ENCODE data around the gene ULK2. TPM values are rescaled to one million over a fixed set of nuclear protein-coding genes. Genes with fewer than 3 reads are reported as not detected.
A peak's percentile ranks its signal among the peaks of the same experiment; 100 is the strongest.
"Not testable (repeated sequence)": the region's sequence is repeated elsewhere in the genome, so short reads cannot be mapped to it uniquely, and the experiment has no call there.

The ULK2 gene
- 10 to 100 TPM; 14.4 to 17.2 TPM for total RNA-seq

- ChIA-PET POLR2A (interaction anchor here (0.6 to 3.0 kb wide), 13 partner anchors 7 to 489 kb away, joined by 3 to 25 read pairs (median 3); partner anchors contain the start of genes AKAP10 and MAPK7), CTCF (interaction anchor here (1.1 to 1.7 kb wide), 4 partner anchors 9 to 71 kb away, joined by 3 to 4 read pairs (median 3); no protein-coding TSS in a partner anchor)
- H3K4me3 Mint-ChIP-seq: peak within 1 kb of the TSS; percentile 81
- H3K27ac Mint-ChIP-seq: peak within 1 kb of the TSS; percentile 69
- peaks cover 9% of the 10 kb centered on the region for H3K36me3 Mint-ChIP-seq (ENCODE audit: low read depth)
- no peaks in the 10 kb centered on the region for H3K27me3 Mint-ChIP-seq
- no peaks in the 10 kb centered on the region for H3K9me3 Mint-ChIP-seq
- H3K4me1 Mint-ChIP-seq: peaks cover 17% of the 10 kb centered on the region
- DNase-seq: peak; percentile 56
Measured at GRCh38 chr17:19867329-19868078, at the start of gene ULK2. Gene ULK2, minus strand, starts transcription at chr17:19867936. Its CDS starts 519 bp downstream, at chr17:19867417.

- ChIA-PET CTCF (interaction anchor here (0.8 kb wide), 1 partner anchor 12 kb away, joined by 4 read pairs; no protein-coding TSS in a partner anchor), POLR2A (no interaction called here)
- peaks cover 62% of the 10 kb centered on the region for H3K36me3 Mint-ChIP-seq (ENCODE audit: low read depth)
- DNase-seq: no peak
- no peaks in the 10 kb centered on the region for H3K9me3 Mint-ChIP-seq
- H3K4me1 Mint-ChIP-seq: peaks cover 6% of the 10 kb centered on the region
- H3K4me3 Mint-ChIP-seq: no peak overlapping the region
- no peaks in the 10 kb centered on the region for H3K27me3 Mint-ChIP-seq
- H3K27ac Mint-ChIP-seq: no peak overlapping the region
Measured at GRCh38 chr17:19915245-19915978, 47.7 kb upstream of the ULK2 start.

GRCh38 chr17:19911033-19911432 lies 43.3 kb upstream of the ULK2 start:
- ChIA-PET CTCF (no interaction called here), POLR2A (interaction anchor here (1.1 to 1.8 kb wide), 2 partner anchors 11 to 43 kb away, joined by 3 to 5 read pairs; partner anchors contain the start of gene ULK2)
- Mint-ChIP-seq H3K27ac (no peak overlapping the region), H3K27me3 (no peaks in the 10 kb centered on the region), H3K4me3 (no peak overlapping the region), H3K36me3 (ENCODE audit: low read depth) (peaks cover 73% of the 10 kb centered on the region), H3K4me1 (peaks cover 6% of the 10 kb centered on the region), H3K9me3 (no peaks in the 10 kb centered on the region)
- DNase-seq: no peak

- ChIA-PET POLR2A (no interaction called here), CTCF (no interaction called here)
- no peaks in the 10 kb centered on the region for H3K9me3 Mint-ChIP-seq
- H3K36me3 Mint-ChIP-seq (ENCODE audit: low read depth): peaks cover 70% of the 10 kb centered on the region
- H3K4me1 Mint-ChIP-seq: peaks cover 4% of the 10 kb centered on the region
- no peak overlapping the region for H3K4me3 Mint-ChIP-seq
- no peaks in the 10 kb centered on the region for H3K27me3 Mint-ChIP-seq
- H3K27ac Mint-ChIP-seq: no peak overlapping the region
- no peak for DNase-seq
Measured at GRCh38 chr17:19909139-19909538, 41.4 kb upstream of the ULK2 start.

- ChIA-PET POLR2A (no interaction called here), CTCF (no interaction called here)
- Mint-ChIP-seq H3K4me3 (no peak overlapping the region), H3K27ac (no peak overlapping the region), H3K27me3 (no peaks in the 10 kb centered on the region), H3K9me3 (no peaks in the 10 kb centered on the region), H3K36me3 (ENCODE audit: low read depth) (peaks cover 68% of the 10 kb centered on the region), H3K4me1 (no peaks in the 10 kb centered on the region)
- no peak for DNase-seq
Measured at GRCh38 chr17:19905502-19905901, 37.8 kb upstream of the ULK2 start.

- H3K9me3 Mint-ChIP-seq: no peaks in the 10 kb centered on the region
- POLR2A ChIA-PET: no interaction called here
- H3K4me1 Mint-ChIP-seq: no peaks in the 10 kb centered on the region
- CTCF ChIA-PET: no interaction called here
- no peak for DNase-seq
- no peak overlapping the region for H3K27ac Mint-ChIP-seq
- H3K4me3 Mint-ChIP-seq: no peak overlapping the region
- peaks cover 68% of the 10 kb centered on the region for H3K36me3 Mint-ChIP-seq (ENCODE audit: low read depth)
- no peaks in the 10 kb centered on the region for H3K27me3 Mint-ChIP-seq
Measured at GRCh38 chr17:19904924-19905323, 37.2 kb upstream of the ULK2 start.

GRCh38 chr17:19904412-19904811 lies 36.7 kb upstream of the ULK2 start:
- ChIA-PET POLR2A (no interaction called here), CTCF (no interaction called here)

GRCh38 chr17:19900809-19901208 lies 33.1 kb upstream of the ULK2 start:
- DNase-seq: no peak
- POLR2A ChIA-PET: no interaction called here
- CTCF ChIA-PET: no interaction called here
- no peaks in the 10 kb centered on the region for H3K9me3 Mint-ChIP-seq
- no peaks in the 10 kb centered on the region for H3K27me3 Mint-ChIP-seq
- H3K36me3 Mint-ChIP-seq (ENCODE audit: low read depth): peaks cover 36% of the 10 kb centered on the region
- H3K27ac Mint-ChIP-seq: no peak overlapping the region
- H3K4me3 Mint-ChIP-seq: no peak overlapping the region
- H3K4me1 Mint-ChIP-seq: no peaks in the 10 kb centered on the region

More at GRCh38 chr17:19904412-19904811, 36.7 kb upstream of the ULK2 start:
- H3K27ac Mint-ChIP-seq: no peak overlapping the region
- no peak overlapping the region for H3K4me3 Mint-ChIP-seq
- no peaks in the 10 kb centered on the region for H3K27me3 Mint-ChIP-seq
- no peaks in the 10 kb centered on the region for H3K9me3 Mint-ChIP-seq
- H3K36me3 Mint-ChIP-seq (ENCODE audit: low read depth): peaks cover 63% of the 10 kb centered on the region
- H3K4me1 Mint-ChIP-seq: no peaks in the 10 kb centered on the region
- DNase-seq: no peak

- no peak for DNase-seq
- no peaks in the 10 kb centered on the region for H3K4me1 Mint-ChIP-seq
- H3K27ac Mint-ChIP-seq: no peak overlapping the region
- H3K4me3 Mint-ChIP-seq: no peak overlapping the region
- H3K9me3 Mint-ChIP-seq: no peaks in the 10 kb centered on the region
- CTCF ChIA-PET: no interaction called here
- H3K27me3 Mint-ChIP-seq: no peaks in the 10 kb centered on the region
- POLR2A ChIA-PET: no interaction called here
- peaks cover 12% of the 10 kb centered on the region for H3K36me3 Mint-ChIP-seq (ENCODE audit: low read depth)
Measured at GRCh38 chr17:19897903-19898302, 30.2 kb upstream of the ULK2 start.

GRCh38 chr17:19897090-19897837 lies 29.5 kb upstream of the ULK2 start:
- H3K4me1 Mint-ChIP-seq: no peaks in the 10 kb centered on the region
- H3K27me3 Mint-ChIP-seq: no peaks in the 10 kb centered on the region
- peaks cover 10% of the 10 kb centered on the region for H3K36me3 Mint-ChIP-seq (ENCODE audit: low read depth)
- no peak overlapping the region for H3K27ac Mint-ChIP-seq
- H3K9me3 Mint-ChIP-seq: no peaks in the 10 kb centered on the region
- H3K4me3 Mint-ChIP-seq: no peak overlapping the region
- CTCF ChIA-PET: no interaction called here
- POLR2A ChIA-PET: no interaction called here
- no peak for DNase-seq

GRCh38 chr17:19896679-19897078 lies 28.9 kb upstream of the ULK2 start:
- H3K36me3 Mint-ChIP-seq (ENCODE audit: low read depth): peaks cover 10% of the 10 kb centered on the region

GRCh38 chr17:19890554-19890953 lies 22.8 kb upstream of the ULK2 start:
- CTCF ChIA-PET, DNase-seq: not testable (repeated sequence)

More at GRCh38 chr17:19896679-19897078, 28.9 kb upstream of the ULK2 start:
- H3K4me3 Mint-ChIP-seq: no peak overlapping the region
- CTCF ChIA-PET: no interaction called here
- no peaks in the 10 kb centered on the region for H3K4me1 Mint-ChIP-seq
- H3K9me3 Mint-ChIP-seq: no peaks in the 10 kb centered on the region
- no peaks in the 10 kb centered on the region for H3K27me3 Mint-ChIP-seq
- no peak for DNase-seq
- no peak overlapping the region for H3K27ac Mint-ChIP-seq
- POLR2A ChIA-PET: interaction anchor here (1.2 kb wide), 1 partner anchor 29 kb away, joined by 3 read pairs; the partner anchor contains the start of gene ULK2

GRCh38 chr17:19890001-19890400 lies 22.3 kb upstream of the ULK2 start:
- H3K4me1 Mint-ChIP-seq; CTCF ChIA-PET; DNase-seq; H3K27ac Mint-ChIP-seq; H3K9me3 Mint-ChIP-seq; H3K36me3 Mint-ChIP-seq (ENCODE audit: low read depth); POLR2A ChIA-PET; H3K4me3 Mint-ChIP-seq; H3K27me3 Mint-ChIP-seq: not testable (repeated sequence)

More at GRCh38 chr17:19890554-19890953, 22.8 kb upstream of the ULK2 start:
- H3K27me3 Mint-ChIP-seq; H3K9me3 Mint-ChIP-seq; H3K27ac Mint-ChIP-seq; H3K36me3 Mint-ChIP-seq (ENCODE audit: low read depth); POLR2A ChIA-PET; H3K4me3 Mint-ChIP-seq; H3K4me1 Mint-ChIP-seq: not testable (repeated sequence)

Measured in activated CD4-positive, alpha-beta memory T cell treated with anti-CD3 and anti-CD28 coated beads, Interleukin-2, amount 10 ng/mL, durations not matched to agents 7 days and 5 days (primary cell).